Measurements from ENCODE around the gene AQR. TPM values are rescaled to one million over a fixed set of nuclear protein-coding genes. Genes with fewer than 3 reads are reported as not detected.
"Not testable (repeated sequence)": the region's sequence is repeated elsewhere in the genome, so short reads cannot be mapped to it uniquely, and the experiment has no call there.

AQR gene
- total RNA-seq, 4 donors from 2014 or later = 14.7 to 29.4 (median 23.4) TPM

DNA sequence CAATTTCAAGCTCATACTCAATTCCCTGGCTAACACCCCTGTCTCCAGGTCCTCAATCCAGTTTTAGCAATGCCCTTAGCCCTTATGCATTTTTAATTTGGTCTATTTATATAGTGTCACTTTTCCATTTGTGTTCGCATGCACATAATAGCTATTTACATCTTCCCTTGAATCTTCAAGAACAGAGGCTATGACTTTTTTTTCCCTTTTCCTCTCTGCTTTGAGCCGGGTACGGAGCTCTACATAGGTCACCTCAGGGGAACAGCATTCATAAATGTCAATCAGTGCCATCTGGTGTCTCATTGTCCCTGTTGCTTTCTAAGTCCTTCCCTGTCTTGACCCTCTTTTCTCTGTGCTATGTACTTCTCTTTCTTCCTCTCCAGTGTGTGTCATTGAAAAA is 147.7 kb downstream of the AQR start:
- WGBS, 2 donors = 74 to 77% methylated on average over 3 of the region's 3 CpGs
- no peaks in the 10 kb centered on the region for H3K4me1 ChIP-seq
- intact Hi-C loops (cut with DNase I) = no loop called here
- no peaks in the 10 kb centered on the region for H3K9me3 ChIP-seq
- no peak overlapping the region for H3K4me3 ChIP-seq
- no peak overlapping the region for H3K27ac ChIP-seq
- H3K36me3 ChIP-seq = no peaks in the 10 kb centered on the region
- peaks cover 0 to 9% (median 0%) of the 10 kb centered on the region in 4 donors for H3K27me3 ChIP-seq
- TF ChIP-seq POLR2A (IDR thresholded peaks at IDR 0.05) (no peak), CTCF (IDR thresholded peaks at IDR 0.05) (no peak)
- DNase-seq = no peak

- 70 to 77% methylated on average over 5 of the region's 5 CpGs for WGBS, 2 donors
- Histone ChIP-seq H3K36me3 (no peaks in the 10 kb centered on the region), H3K9me3 (no peaks in the 10 kb centered on the region), H3K27ac (no peak overlapping the region), H3K4me3 (no peak overlapping the region), H3K27me3 (peaks cover 0 to 9% (median 0%) of the 10 kb centered on the region in 4 donors), H3K4me1 (no peaks in the 10 kb centered on the region)
- TF ChIP-seq CTCF (IDR thresholded peaks at IDR 0.05) = no peak
- TF ChIP-seq POLR2A (IDR thresholded peaks at IDR 0.05) = no peak
- intact Hi-C loops (cut with DNase I) = no loop called here
- no peak for DNase-seq
Observed at GRCh38 chr15:34820110-34820509, 149.4 kb downstream of the AQR start.

DNA sequence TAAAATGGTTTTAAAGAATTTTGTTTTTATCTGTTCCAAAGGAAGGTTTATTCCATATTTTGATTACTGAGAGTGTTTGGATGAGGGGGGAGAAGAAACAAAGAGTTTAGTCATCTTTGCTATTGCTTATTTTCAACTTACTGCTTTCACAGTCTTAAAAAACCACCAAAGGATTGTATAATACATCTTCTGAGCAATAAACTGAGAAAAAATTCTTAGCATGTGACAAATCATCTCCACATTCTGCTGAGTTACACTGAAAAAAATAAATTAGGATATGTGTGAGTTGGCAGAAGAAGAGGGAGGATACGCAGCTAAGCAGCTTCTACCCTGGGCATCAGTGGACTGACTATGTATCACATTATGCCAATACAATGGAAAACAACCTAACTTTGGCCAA is 151.0 kb downstream of the AQR start:
- intact Hi-C loops (cut with DNase I) = no loop called here
- no peaks in the 10 kb centered on the region for H3K4me1 ChIP-seq
- WGBS, 2 donors = 86 to 95% methylated on average over 1 of the region's 1 CpG
- H3K4me3 ChIP-seq = no peak overlapping the region
- no peaks in the 10 kb centered on the region for H3K36me3 ChIP-seq
- no peak for TF ChIP-seq CTCF (IDR thresholded peaks at IDR 0.05)
- no peak for TF ChIP-seq POLR2A (IDR thresholded peaks at IDR 0.05)
- DNase-seq = no peak
- peaks cover 0 to 5% (median 0%) of the 10 kb centered on the region in 4 donors for H3K27me3 ChIP-seq
- H3K9me3 ChIP-seq = no peaks in the 10 kb centered on the region
- H3K27ac ChIP-seq = no peak overlapping the region

- intact Hi-C loops (cut with DNase I) = no loop called here
- H3K4me1 ChIP-seq = no peaks in the 10 kb centered on the region
- H3K27ac ChIP-seq = no peak overlapping the region
- no peak overlapping the region for H3K4me3 ChIP-seq
- no peak for TF ChIP-seq POLR2A (IDR thresholded peaks at IDR 0.05)
- TF ChIP-seq CTCF (IDR thresholded peaks at IDR 0.05) = no peak
- H3K27me3 ChIP-seq = peaks cover 0 to 6% (median 0%) of the 10 kb centered on the region in 4 donors
- no peaks in the 10 kb centered on the region for H3K9me3 ChIP-seq
- H3K36me3 ChIP-seq = no peaks in the 10 kb centered on the region
- no peak for DNase-seq
- WGBS, 2 donors = 42 to 52% methylated on average over 1 of the region's 1 CpG
Observed at GRCh38 chr15:34815836-34816235, 153.7 kb downstream of the AQR start.

DNA sequence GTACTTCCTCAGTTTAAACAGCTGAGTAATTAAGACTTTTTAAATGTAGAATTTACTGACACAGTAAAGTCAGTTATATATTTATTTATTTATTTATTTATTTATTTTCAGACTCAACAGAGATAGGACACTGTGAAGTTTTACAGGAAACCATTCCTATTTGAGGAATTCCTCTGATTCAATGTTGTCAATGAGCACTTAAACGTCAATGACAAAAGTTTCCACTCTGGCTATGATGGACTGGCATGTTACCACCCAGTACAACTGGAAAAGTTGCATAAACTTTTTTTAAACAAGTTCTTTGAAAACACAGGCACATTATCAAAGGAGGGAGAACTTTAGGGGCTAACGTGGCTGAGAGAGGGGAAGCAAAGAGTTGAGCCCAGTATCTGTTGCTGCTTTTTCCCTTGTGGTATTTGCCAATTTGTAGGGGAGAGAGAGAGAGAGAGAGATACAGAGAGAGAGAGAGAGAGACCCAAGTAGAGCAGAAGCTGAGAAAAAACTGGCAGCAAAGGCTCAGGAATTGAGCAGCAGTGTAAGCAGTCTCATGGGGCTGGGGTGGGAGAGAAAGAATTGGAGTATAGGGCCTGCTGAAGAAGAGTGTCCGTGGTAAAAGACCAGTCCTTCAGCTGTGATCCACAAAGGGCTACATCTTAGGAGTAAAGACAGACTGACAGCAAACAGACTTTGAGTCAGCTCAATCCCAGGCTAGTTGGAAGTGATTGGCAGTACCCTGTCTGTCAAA is 155.9 kb downstream of the AQR start:
- WGBS, 2 donors = 39 to 61% methylated on average over 3 of the region's 3 CpGs
- no peak overlapping the region for H3K27ac ChIP-seq
- no peak for DNase-seq
- H3K9me3 ChIP-seq = no peaks in the 10 kb centered on the region
- TF ChIP-seq CTCF (IDR thresholded peaks at IDR 0.05) = no peak
- no peak for TF ChIP-seq POLR2A (IDR thresholded peaks at IDR 0.05)
- no peak overlapping the region for H3K4me3 ChIP-seq
- H3K4me1 ChIP-seq = no peaks in the 10 kb centered on the region
- intact Hi-C loops (cut with DNase I) = no loop called here
- peaks cover 0 to 8% (median 0%) of the 10 kb centered on the region in 4 donors for H3K27me3 ChIP-seq
- H3K36me3 ChIP-seq = no peaks in the 10 kb centered on the region

DNA sequence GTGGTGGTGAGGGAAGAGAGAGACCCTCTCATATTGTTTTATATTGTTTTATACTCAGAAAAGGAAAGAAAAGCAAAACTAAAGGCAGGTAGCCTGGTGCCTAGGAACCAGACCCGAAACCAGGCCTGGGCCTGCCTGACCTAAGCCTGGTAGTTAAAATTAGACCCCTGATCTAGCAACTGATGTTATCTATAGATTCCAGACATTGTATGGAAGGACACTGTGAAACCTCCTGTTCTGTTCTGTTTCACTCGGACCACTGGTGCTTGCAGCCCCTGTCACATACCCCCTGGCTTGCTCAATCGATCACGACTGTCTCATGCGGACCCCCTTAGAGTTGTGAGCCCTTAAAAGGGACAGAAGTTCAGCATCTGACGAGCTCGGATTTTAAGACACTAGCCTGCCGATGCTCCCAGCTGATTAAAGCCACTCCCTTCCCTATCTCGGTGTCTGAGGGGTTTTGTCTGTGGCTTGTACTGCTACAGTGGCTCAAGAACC is 156.6 kb downstream of the AQR start:
- WGBS, 2 donors = 56 to 61% methylated on average over 5 to 9 of the region's 9 CpGs
- H3K4me1 ChIP-seq; H3K27me3 ChIP-seq; DNase-seq; intact Hi-C loops (cut with DNase I); H3K36me3 ChIP-seq; H3K9me3 ChIP-seq; H3K27ac ChIP-seq; H3K4me3 ChIP-seq: not testable (repeated sequence)

Measured in esophagus squamous epithelium (tissue), 5 donors.